Panc1 (cell line): ENCODE data around the gene NCKAP5.

ENCODE experiments used
- POLR2AphosphoS5 ChIP-seq: IDR thresholded peaks from 2 replicates; pipeline ENCODE4 v1.6.1; 2012; ENCODE audit warnings: mild to moderate bottlenecking, low read depth, low read length, moderate library complexity
- TCF7L2 ChIP-seq: IDR thresholded peaks from 2 replicates; pipeline ENCODE4 v1.6.1; 2011; ENCODE audit warnings: mild to moderate bottlenecking, low read depth, low read length, inconsistent platforms
- TF ChIP-seq, protein P1 (sequence below): fragments of 450-650 bp; IDR thresholded peaks from 2 replicates; pipeline ENCODE4 v1.5.1; 2017; ENCODE audit warnings: mild to moderate bottlenecking

DNA sequence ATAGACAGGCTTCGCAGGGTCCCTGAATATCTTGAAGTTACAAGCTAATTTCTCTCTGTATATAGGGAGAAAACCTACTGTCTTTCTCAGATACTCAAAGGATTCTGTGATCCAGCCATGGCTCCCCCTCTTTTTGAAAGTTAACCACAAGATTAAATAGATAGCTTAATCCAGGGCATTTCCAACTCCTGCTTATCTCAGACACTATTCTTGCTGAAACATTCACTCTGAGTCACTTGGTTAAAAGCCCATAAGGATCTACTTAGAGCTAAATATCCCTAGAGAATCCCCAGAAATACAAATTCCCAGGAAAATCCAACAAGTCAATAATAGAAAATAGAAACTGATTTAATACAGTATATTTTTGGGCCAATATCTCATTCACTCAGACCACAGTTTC, 719.1 kb downstream of the NCKAP5 start:
- TF ChIP-seq, protein P1, sequence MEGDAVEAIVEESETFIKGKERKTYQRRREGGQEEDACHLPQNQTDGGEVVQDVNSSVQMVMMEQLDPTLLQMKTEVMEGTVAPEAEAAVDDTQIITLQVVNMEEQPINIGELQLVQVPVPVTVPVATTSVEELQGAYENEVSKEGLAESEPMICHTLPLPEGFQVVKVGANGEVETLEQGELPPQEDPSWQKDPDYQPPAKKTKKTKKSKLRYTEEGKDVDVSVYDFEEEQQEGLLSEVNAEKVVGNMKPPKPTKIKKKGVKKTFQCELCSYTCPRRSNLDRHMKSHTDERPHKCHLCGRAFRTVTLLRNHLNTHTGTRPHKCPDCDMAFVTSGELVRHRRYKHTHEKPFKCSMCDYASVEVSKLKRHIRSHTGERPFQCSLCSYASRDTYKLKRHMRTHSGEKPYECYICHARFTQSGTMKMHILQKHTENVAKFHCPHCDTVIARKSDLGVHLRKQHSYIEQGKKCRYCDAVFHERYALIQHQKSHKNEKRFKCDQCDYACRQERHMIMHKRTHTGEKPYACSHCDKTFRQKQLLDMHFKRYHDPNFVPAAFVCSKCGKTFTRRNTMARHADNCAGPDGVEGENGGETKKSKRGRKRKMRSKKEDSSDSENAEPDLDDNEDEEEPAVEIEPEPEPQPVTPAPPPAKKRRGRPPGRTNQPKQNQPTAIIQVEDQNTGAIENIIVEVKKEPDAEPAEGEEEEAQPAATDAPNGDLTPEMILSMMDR = no peak
- TF ChIP-seq POLR2AphosphoS5 (no peak), TCF7L2 (no peak)
